Renal cortical epithelial cell (primary cell): ENCODE results near the gene SH3GLB2. TPM values are rescaled to one million over a fixed set of nuclear protein-coding genes. Genes with fewer than 3 reads are reported as not detected.
A peak's percentile ranks its signal among the peaks of the same experiment; 100 is the strongest.
"Not testable (repeated sequence)": the region's sequence is repeated elsewhere in the genome, so short reads cannot be mapped to it uniquely, and the experiment has no call there.

Experiments
- DNase-seq: peaks from one replicate; pipeline ENCODE4 v3.0.0-alpha.2; 2011; ENCODE audit warnings: low read depth
- total RNA-seq: library from RNA; depleted of rRNA; stranded (reverse); fragments of >200 nt; gene quantifications from 2 replicates; pipeline ENCODE4 v1.2.3, GENCODE V29; 2014

Gene SH3GLB2
- total RNA-seq, 1 donor from 2014 or later: 67.5 TPM

DNA sequence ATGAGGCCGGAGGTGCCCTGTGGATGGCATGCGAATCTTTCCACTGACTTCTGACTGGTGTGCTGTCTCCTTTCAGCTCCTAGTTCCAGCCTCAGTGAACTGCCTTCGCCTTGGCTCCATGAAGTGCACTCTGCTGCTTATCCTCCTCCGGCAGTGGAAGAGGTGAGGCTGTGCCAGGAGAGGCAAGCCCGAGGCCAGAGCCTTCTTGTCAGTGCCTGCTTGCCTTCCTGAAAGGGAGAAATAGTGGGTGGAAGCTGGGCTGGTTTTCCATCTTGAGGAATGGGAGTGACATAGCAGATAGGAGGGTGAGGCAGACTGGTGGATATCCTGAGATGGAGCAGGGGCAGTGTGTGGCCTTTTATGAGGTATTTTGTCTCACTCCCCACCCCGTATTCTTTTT is 29.7 kb downstream of the SH3GLB2 start:
- DNase-seq: no peak

DNA sequence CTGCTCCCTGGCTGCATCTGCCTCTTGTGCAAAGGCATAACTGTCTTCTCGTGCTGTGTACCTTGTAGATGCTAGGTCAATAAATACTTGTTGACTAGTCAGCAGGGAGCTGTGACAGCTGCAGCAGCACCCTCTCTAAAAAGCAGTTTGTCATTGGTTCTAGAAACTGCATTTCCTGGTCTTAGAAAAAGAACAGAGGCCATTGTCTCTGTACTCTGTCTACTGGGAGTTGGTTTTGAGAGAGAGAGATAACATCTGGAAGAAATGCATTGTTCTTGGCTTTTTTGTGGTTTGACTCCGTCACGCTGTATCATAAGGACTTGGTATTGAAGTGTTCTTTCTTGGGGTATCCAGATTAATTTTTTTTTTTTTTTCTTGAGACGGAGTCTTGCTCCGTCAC is 32.3 kb downstream of the SH3GLB2 start:
- DNase-seq: no peak

DNA sequence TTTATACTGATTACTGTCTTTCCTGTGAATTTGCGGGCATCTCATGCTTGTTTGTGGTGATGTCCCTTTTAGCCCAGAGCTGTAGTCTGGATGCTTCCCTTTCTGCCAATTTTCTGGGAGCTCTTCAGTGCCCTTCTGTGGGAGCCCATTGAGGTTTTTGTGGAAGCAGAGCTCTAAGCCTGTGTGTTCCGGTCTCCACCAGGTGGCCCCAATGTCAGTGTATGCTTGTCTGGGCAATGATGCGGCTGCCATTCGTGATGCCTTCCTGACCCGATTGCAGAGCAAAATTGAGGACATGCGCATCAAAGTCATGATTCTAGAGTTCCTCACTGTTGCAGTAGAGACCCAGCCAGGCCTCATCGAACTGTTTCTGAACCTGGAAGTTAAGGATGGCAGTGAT is 35.1 kb downstream of the SH3GLB2 start:
- DNase-seq: peak; percentile 7

DNA sequence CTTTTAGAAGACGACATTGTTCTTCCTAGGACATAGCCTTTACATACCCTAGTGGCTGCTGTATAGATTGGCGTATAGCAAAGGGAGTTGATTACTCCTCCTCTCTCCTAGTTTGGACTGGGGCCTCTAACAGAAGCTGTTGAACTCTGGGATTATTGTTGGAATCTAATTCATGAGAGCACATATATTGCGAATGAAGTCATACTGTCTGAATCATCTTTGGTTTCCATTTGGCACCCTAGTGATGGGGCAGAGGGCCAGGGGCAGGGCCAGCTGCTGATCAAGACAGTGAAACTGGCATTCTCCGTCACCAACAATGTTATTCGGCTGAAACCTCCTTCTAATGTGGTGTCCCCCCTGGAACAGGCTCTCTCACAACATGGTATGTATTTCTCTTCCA is 40.3 kb downstream of the SH3GLB2 start:
- DNase-seq: peak; percentile 7

DNA sequence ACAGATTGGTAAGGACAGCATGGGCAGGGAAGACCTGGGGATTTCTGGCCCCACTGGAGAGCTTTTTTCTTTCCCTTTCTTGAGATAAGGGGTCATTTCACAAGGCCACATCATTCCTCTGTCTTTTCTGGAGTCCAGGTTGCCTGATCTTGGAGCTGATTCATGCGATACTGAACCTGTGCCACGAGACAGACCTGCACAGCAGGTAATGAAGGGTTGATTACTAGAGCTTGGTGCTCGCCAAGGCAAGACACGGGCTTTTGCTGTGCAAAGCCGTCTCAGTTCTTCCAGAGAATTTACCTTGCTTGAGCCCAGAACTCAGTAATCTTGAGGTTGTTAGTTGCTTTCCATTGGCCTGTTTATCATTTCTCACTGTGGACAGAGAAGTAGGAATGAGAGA is 41.5 kb downstream of the SH3GLB2 start:
- DNase-seq: no peak

DNA sequence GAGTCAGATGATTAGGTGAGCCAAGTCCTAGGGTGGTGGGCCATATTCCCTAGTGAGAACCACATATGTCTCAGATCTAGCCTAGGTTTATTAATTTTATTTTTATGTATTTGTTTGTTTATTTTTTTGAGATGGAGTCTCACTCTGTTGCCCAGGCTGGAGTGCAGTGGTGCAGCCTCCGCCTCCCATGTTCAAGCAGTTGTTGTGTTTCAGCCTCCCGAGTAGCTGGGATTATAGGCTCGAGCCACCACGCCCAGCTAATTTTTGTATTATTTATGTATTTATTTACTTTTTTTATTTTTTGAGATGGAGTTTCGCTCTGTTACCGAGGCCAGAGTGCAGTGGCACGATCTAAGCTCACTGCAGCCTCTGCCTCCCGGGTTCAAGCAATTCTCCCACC is 44.6 kb downstream of the SH3GLB2 start:
- no peak for DNase-seq

DNA sequence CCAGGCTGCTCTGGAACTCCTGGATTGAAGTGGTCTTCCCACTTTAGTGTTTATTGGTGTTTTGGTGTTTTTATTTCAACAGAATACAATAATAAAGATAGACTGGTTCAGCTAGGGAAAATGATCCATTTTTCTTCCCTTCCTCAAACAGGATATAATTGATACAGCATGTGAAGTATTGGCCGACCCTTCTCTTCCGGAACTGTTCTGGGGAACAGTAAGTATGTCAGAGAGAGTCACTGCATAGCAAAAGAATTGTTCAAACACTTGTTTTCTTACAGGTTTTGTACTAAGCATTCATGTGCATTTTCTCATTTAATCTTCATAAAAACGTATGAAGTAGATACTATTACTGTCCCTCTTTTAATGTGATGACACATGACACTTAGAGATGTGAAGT is 49.0 kb downstream of the SH3GLB2 start:
- no peak for DNase-seq

DNA sequence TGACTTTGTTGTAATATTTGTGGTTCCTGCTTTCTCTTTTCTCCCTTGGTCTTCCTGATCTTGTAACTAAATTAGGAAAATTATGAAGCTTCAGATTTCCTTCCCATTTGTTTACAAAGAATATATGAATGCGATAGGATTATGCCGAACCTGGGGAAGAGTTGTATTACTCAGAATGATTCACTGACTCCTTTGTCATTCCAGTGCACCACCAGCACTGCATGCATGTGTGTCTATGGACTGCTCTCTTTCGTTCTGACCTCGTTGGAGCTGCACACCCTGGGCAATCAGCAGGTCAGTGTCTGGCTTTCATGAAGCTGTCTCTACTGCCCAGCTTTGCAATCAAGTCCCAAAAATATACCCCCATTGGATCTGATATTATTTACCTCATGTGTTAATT is 55.2 kb downstream of the SH3GLB2 start:
- no peak for DNase-seq

DNA sequence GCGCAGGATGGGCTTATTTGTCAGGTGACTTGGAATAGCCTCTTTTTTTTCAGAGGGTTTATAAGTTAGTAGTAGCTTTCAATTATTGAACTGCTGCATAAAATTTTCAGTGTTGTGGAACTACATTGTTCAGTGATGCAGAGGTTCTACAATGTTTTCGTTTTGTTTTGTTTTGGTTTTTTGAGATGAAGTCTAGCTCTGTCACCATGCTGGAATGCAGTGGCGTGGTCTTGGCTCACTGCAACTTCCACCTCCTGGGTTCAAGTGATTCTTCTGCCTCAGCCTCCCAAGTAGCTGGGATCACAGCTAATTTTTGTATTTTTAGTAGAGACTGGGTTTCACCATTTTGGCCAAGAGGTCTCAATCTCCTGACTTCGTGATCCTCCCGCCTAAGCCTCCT is 58.6 kb downstream of the SH3GLB2 start:
- DNase-seq: no peak

DNA sequence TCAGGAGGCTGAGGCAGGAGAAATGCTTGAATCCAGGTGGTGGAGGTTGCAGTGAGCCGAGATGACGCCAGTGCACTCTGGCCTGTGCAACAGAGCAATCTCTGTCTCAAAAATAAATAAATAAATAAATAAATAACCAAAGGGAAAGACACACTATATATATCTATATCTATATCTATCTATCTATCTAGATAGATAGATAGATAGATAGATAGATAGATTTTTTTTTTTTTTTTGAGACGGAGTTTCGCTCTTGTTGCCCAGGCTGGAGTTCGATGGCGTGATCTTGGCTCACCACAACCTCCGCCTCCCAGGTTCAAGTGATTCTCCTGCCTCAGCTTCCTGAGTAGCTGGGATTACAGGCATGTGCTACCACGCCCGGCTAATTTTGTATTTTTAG is 66.7 kb downstream of the SH3GLB2 start:
- DNase-seq: not testable (repeated sequence)

Other genes with a start within 250 kb of the SH3GLB2 start
- gene TBC1D13, start 241.1 kb downstream of the SH3GLB2 start, total RNA-seq: 9.2 and 22.5 TPM in 2 replicates
- 31.3 and 33.9 TPM in 2 replicates for gene ENDOG, start 209.8 kb downstream of the SH3GLB2 start, total RNA-seq
- 12.0 and 18.2 TPM in 2 replicates for gene SPOUT1, start 198.5 kb downstream of the SH3GLB2 start, total RNA-seq
- gene KYAT1, start 146.4 kb downstream of the SH3GLB2 start, total RNA-seq: 9.9 and 10.5 TPM in 2 replicates
- gene LRRC8A, start 146.2 kb downstream of the SH3GLB2 start, total RNA-seq: 44.4 and 47.4 TPM in 2 replicates
- 38.4 and 71.2 TPM in 2 replicates for gene PHYHD1, start 107.3 kb downstream of the SH3GLB2 start, total RNA-seq
- gene DOLK, start 80.7 kb downstream of the SH3GLB2 start, total RNA-seq: 20.5 and 24.6 TPM in 2 replicates
- gene NUP188, start 80.6 kb downstream of the SH3GLB2 start, total RNA-seq: 23.3 and 38.3 TPM in 2 replicates
- 18.4 and 26.0 TPM in 2 replicates for gene MIGA2, start 8.3 kb upstream of the SH3GLB2 start, total RNA-seq
- 9.6 and 12.0 TPM in 2 replicates for gene DOLPP1, start 52.8 kb upstream of the SH3GLB2 start, total RNA-seq
- 27.1 and 57.2 TPM in 2 replicates for gene CRAT, start 82.5 kb upstream of the SH3GLB2 start, total RNA-seq
- gene PTPA, start 83.1 kb upstream of the SH3GLB2 start, total RNA-seq: 167 and 235 TPM in 2 replicates
- 17.4 and 40.6 TPM in 2 replicates for gene IER5L, start 149.9 kb upstream of the SH3GLB2 start, total RNA-seq